Muscle of leg (tissue), 11 donors: ENCODE measurements around the gene CABLES2. TPM values are rescaled to one million over a fixed set of nuclear protein-coding genes. Genes with fewer than 3 reads are reported as not detected.

ENCODE experiments used
- DNase-seq: peaks from one replicate; pipeline ENCODE4 v3.0.0; 2013
- H3K27ac ChIP-seq: one replicate; pipeline ENCODE4 v1.5.1; 2013; ENCODE audit warnings: mild to moderate bottlenecking, low read length, control low read depth
- H3K27me3 ChIP-seq: one replicate; pipeline ENCODE4 v1.6.1; 2013; ENCODE audit warnings: low read length; ENCODE audit not compliant: control insufficient read depth, insufficient read depth
- H3K36me3 ChIP-seq: one replicate; pipeline ENCODE4 v1.6.1; 2013; ENCODE audit warnings: low read length; ENCODE audit not compliant: control insufficient read depth, insufficient read depth
- H3K4me1 ChIP-seq: one replicate; pipeline ENCODE4 v1.6.1; 2013; ENCODE audit warnings: low read length; ENCODE audit not compliant: control insufficient read depth, insufficient read depth
- H3K4me3 ChIP-seq: one replicate; pipeline ENCODE4 v1.5.1; 2013; ENCODE audit warnings: low read length, control low read depth
- H3K9me3 ChIP-seq: replicated peaks from 2 replicates; pipeline ENCODE4 v1.6.1; 2013; ENCODE audit warnings: low read depth, low read length; ENCODE audit not compliant: control insufficient read depth
- WGBS: methylation state at CpG from one replicate; pipeline ENCODE4 v1.1.5; 2013; ENCODE audit warnings: missing lambda C conversion rate; ENCODE audit not compliant: insufficient coverage; 5-methylcytosine and 5-hydroxymethylcytosine counted together
- polyA plus RNA-seq, 8 donors: library from polyadenylated mRNA; unstranded; fragments of 120-200 nt; gene quantifications; one replicate each; pipeline versions ENCODE4 v1.2.1 to v1.2.3, GENCODE V29; 2013; ENCODE audit warnings: inconsistent platforms in 1 of 8, low replicate concordance in 1 of 8; ENCODE audit not compliant: insufficient read length in 8 of 8, insufficient read depth in 1 of 8
- total RNA-seq: library from RNA; stranded (reverse); fragments of 120-200 nt; gene quantifications from one replicate; pipeline ENCODE4 v1.2.4, GENCODE V29; 2013

The CABLES2 gene
- total and polyA plus RNA-seq, 9 donors = 2.0 to 8.2 (median 5.7) TPM

GRCh38 chr20:62352402-62353288 is 54.4 kb downstream of the CABLES2 start:
- H3K4me1 ChIP-seq = peaks cover 56% of the 10 kb centered on the region
- H3K27me3 ChIP-seq = no peaks in the 10 kb centered on the region
- H3K36me3 ChIP-seq = peaks cover 23% of the 10 kb centered on the region
- DNase-seq = peak; percentile 78
- peaks cover 3% of the 10 kb centered on the region for H3K9me3 ChIP-seq
- peak overlapping the region; percentile 29 for H3K27ac ChIP-seq
- H3K4me3 ChIP-seq = no peak overlapping the region
- 72% methylated on average over 37 of the region's 43 CpGs for WGBS

GRCh38 chr20:62351469-62352401 is 55.4 kb downstream of the CABLES2 start:
- Histone ChIP-seq H3K27me3 (no peaks in the 10 kb centered on the region), H3K4me1 (peaks cover 46% of the 10 kb centered on the region), H3K9me3 (peaks cover 3% of the 10 kb centered on the region), H3K27ac (no peak overlapping the region), H3K4me3 (no peak overlapping the region), H3K36me3 (peaks cover 25% of the 10 kb centered on the region)
- WGBS = 82% methylated on average over 60 of the region's 60 CpGs
- no peak for DNase-seq

- peaks cover 37% of the 10 kb centered on the region for H3K4me1 ChIP-seq
- H3K27me3 ChIP-seq = no peaks in the 10 kb centered on the region
- peaks cover 35% of the 10 kb centered on the region for H3K36me3 ChIP-seq
- 71% methylated on average over 18 of the region's 23 CpGs for WGBS
- no peak overlapping the region for H3K27ac ChIP-seq
- no peak for DNase-seq
- peaks cover 3% of the 10 kb centered on the region for H3K9me3 ChIP-seq
- no peak overlapping the region for H3K4me3 ChIP-seq
Observed at GRCh38 chr20:62350629-62351422, 56.3 kb downstream of the CABLES2 start.

- no peak for DNase-seq
- peaks cover 3% of the 10 kb centered on the region for H3K9me3 ChIP-seq
- H3K27me3 ChIP-seq = no peaks in the 10 kb centered on the region
- no peak overlapping the region for H3K4me3 ChIP-seq
- peaks cover 37% of the 10 kb centered on the region for H3K36me3 ChIP-seq
- H3K4me1 ChIP-seq = peaks cover 31% of the 10 kb centered on the region
- 50% methylated on average over 15 of the region's 16 CpGs for WGBS
- no peak overlapping the region for H3K27ac ChIP-seq
Observed at GRCh38 chr20:62350098-62350628, 56.9 kb downstream of the CABLES2 start.

- Histone ChIP-seq H3K27me3 (no peaks in the 10 kb centered on the region), H3K9me3 (peaks cover 3% of the 10 kb centered on the region), H3K4me1 (peaks cover 25% of the 10 kb centered on the region), H3K36me3 (peaks cover 37% of the 10 kb centered on the region), H3K4me3 (no peak overlapping the region), H3K27ac (no peak overlapping the region)
- DNase-seq = no peak
- WGBS = 100% methylated on average over 2 of the region's 7 CpGs
Observed at GRCh38 chr20:62349556-62350097, 57.5 kb downstream of the CABLES2 start.

GRCh38 chr20:62348604-62349003 is 58.5 kb downstream of the CABLES2 start:
- Histone ChIP-seq H3K36me3 (peaks cover 41% of the 10 kb centered on the region), H3K27ac (no peak overlapping the region), H3K4me3 (no peak overlapping the region), H3K9me3 (peaks cover 3% of the 10 kb centered on the region), H3K27me3 (no peaks in the 10 kb centered on the region), H3K4me1 (peaks cover 20% of the 10 kb centered on the region)
- no peak for DNase-seq
- no CpG with 5 or more reads among the region's 1 CpG for WGBS

- Histone ChIP-seq H3K27ac (no peak overlapping the region), H3K27me3 (no peaks in the 10 kb centered on the region), H3K36me3 (peaks cover 41% of the 10 kb centered on the region), H3K9me3 (peaks cover 3% of the 10 kb centered on the region), H3K4me3 (no peak overlapping the region), H3K4me1 (peaks cover 8% of the 10 kb centered on the region)
- 76% methylated on average over 9 of the region's 9 CpGs for WGBS
- DNase-seq = no peak
Observed at GRCh38 chr20:62347445-62347844, 59.6 kb downstream of the CABLES2 start.

GRCh38 chr20:62347151-62347404 is 60.0 kb downstream of the CABLES2 start:
- Histone ChIP-seq H3K9me3 (peaks cover 3% of the 10 kb centered on the region), H3K36me3 (peaks cover 41% of the 10 kb centered on the region), H3K4me1 (peaks cover 6% of the 10 kb centered on the region), H3K27ac (no peak overlapping the region), H3K4me3 (no peak overlapping the region), H3K27me3 (no peaks in the 10 kb centered on the region)
- DNase-seq = no peak
- WGBS = 87% methylated on average over 10 of the region's 10 CpGs

GRCh38 chr20:62346398-62347150 is 60.5 kb downstream of the CABLES2 start:
- H3K27ac ChIP-seq = no peak overlapping the region
- H3K9me3 ChIP-seq = peaks cover 3% of the 10 kb centered on the region
- H3K27me3 ChIP-seq = no peaks in the 10 kb centered on the region
- 92% methylated on average over 33 of the region's 34 CpGs for WGBS
- no peak for DNase-seq
- H3K36me3 ChIP-seq = peaks cover 38% of the 10 kb centered on the region
- no peak overlapping the region for H3K4me3 ChIP-seq
- peaks cover 6% of the 10 kb centered on the region for H3K4me1 ChIP-seq
